Uterus (tissue), 4 donors: ENCODE measurements around the gene AK5. TPM values are rescaled to one million over a fixed set of nuclear protein-coding genes. Genes with fewer than 3 reads are reported as not detected.

ENCODE experiments used
- DNase-seq, 2 donors: peaks; one replicate each; pipeline ENCODE4 v3.0.0-alpha.2; 2019 to 2020
- H3K27ac ChIP-seq, 2 donors: fragments of 200-600 bp; sonication (generic); 1 replicate in 1 of 2; 2 replicates in 1 of 2; pipeline ENCODE4 v1.5.1; 2016 to 2018
- H3K27me3 ChIP-seq, 2 donors: fragments of 200-600 bp; sonication (generic); one replicate each; pipeline ENCODE4 v1.5.1; 2018 to 2019; ENCODE audit warnings: control low read depth in 1 of 2
- H3K36me3 ChIP-seq, 2 donors: fragments of 200-600 bp; sonication (generic); one replicate each; pipeline ENCODE4 v1.5.1; 2019; ENCODE audit warnings: control low read depth in 1 of 2
- H3K4me1 ChIP-seq, 2 donors: fragments of 200-600 bp; sonication (generic); one replicate each; pipeline ENCODE4 v1.5.1; 2018 to 2019; ENCODE audit warnings: control low read depth in 1 of 2
- H3K4me3 ChIP-seq, 2 donors: fragments of 200-600 bp; sonication (generic); 1 replicate in 1 of 2; 2 replicates in 1 of 2; pipeline ENCODE4 v1.5.1; 2018 to 2019; ENCODE audit warnings: mild to moderate bottlenecking in 1 of 2
- H3K9me3 ChIP-seq, 2 donors: fragments of 200-600 bp; sonication (generic); one replicate each; pipeline ENCODE4 v1.5.1; 2019; ENCODE audit warnings: control low read depth in 1 of 2
- POLR2A ChIP-seq, 2 donors: fragments of 450-650 bp; IDR thresholded peaks; one replicate each; pipeline ENCODE4 v1.6.1; 2016; ENCODE audit warnings: antibody characterized with exemption in 2 of 2, mild to moderate bottlenecking in 1 of 2, moderate library complexity in 1 of 2
- intact Hi-C: fragments of 100-400 bp; cut with DNase I; formaldehyde crosslinking; loops from one replicate; pipeline ENCODE4 v1.15.1; 2023; ENCODE audit warnings: low total_unique reads
- total RNA-seq, 4 donors: library from RNA; depleted of rRNA in 3 of 4; stranded (reverse); fragments of >200 nt in 3 of 4; gene quantifications; one replicate each; pipeline versions ENCODE4 v1.1.0 to v1.2.4, GENCODE V29; 2014 to 2023
- TF ChIP-seq, protein P1 (sequence below), 4 experiments: fragments of 200-600 bp in 2 of 4; fragments of 450-650 bp in 2 of 4; sonication (generic) in 2 of 4; IDR thresholded peaks; one replicate each; pipeline ENCODE4 v1.5.1; 2016 to 2019; ENCODE audit warnings: antibody characterized with exemption in 4 of 4, mild to moderate bottlenecking in 2 of 4, moderate library complexity in 1 of 4
- donor health status: DM: yes; HTN: yes; CAD: no.

Gene AK5
- total RNA-seq, 4 donors from 2014 or later: 0.88 to 4.6 TPM; not detected in 2

DNA sequence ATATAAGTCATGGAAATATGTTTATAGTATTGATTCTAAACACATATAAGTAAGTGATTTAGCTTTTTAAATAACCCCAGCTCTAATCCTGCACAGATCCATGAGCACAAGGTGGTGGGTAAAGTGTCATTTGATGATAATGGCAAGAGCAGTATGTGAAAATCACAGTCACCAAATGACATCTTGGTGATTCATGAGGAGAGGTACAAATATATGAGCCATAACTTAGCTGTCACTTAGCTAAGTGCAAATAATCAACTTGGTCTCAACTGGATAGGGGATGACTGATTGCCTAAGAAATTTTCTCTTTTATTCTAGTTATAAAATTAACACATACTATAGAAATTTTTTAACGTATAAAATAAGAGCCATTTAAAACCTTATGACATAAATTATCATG lies 202.5 kb downstream of the AK5 start:
- TF ChIP-seq, protein P1, sequence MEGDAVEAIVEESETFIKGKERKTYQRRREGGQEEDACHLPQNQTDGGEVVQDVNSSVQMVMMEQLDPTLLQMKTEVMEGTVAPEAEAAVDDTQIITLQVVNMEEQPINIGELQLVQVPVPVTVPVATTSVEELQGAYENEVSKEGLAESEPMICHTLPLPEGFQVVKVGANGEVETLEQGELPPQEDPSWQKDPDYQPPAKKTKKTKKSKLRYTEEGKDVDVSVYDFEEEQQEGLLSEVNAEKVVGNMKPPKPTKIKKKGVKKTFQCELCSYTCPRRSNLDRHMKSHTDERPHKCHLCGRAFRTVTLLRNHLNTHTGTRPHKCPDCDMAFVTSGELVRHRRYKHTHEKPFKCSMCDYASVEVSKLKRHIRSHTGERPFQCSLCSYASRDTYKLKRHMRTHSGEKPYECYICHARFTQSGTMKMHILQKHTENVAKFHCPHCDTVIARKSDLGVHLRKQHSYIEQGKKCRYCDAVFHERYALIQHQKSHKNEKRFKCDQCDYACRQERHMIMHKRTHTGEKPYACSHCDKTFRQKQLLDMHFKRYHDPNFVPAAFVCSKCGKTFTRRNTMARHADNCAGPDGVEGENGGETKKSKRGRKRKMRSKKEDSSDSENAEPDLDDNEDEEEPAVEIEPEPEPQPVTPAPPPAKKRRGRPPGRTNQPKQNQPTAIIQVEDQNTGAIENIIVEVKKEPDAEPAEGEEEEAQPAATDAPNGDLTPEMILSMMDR (IDR thresholded peaks at IDR 0.05): no peak
- TF ChIP-seq POLR2A (IDR thresholded peaks at IDR 0.05): no peak
- Histone ChIP-seq H3K27ac (no peak overlapping the region), H3K4me1 (no peaks in the 10 kb centered on the region)

GRCh38 chr1:77484926-77485325 lies 203.1 kb downstream of the AK5 start:
- no peak for DNase-seq
- no peaks in the 10 kb centered on the region for H3K27me3 ChIP-seq
- no peak for TF ChIP-seq POLR2A (IDR thresholded peaks at IDR 0.05)
- TF ChIP-seq, protein P1 (IDR thresholded peaks at IDR 0.05): no peak
- no peaks in the 10 kb centered on the region for H3K4me1 ChIP-seq
- no peaks in the 10 kb centered on the region for H3K36me3 ChIP-seq
- intact Hi-C loops: no loop called here
- no peak overlapping the region for H3K27ac ChIP-seq
- H3K9me3 ChIP-seq: no peaks in the 10 kb centered on the region
- H3K4me3 ChIP-seq: no peak overlapping the region

More for the DNA sequence above, 202.5 kb downstream of the AK5 start:
- H3K27me3 ChIP-seq: no peaks in the 10 kb centered on the region
- no peak for DNase-seq
- intact Hi-C loops: no loop called here
- H3K4me3 ChIP-seq: no peak overlapping the region
- no peaks in the 10 kb centered on the region for H3K36me3 ChIP-seq
- no peaks in the 10 kb centered on the region for H3K9me3 ChIP-seq

DNA sequence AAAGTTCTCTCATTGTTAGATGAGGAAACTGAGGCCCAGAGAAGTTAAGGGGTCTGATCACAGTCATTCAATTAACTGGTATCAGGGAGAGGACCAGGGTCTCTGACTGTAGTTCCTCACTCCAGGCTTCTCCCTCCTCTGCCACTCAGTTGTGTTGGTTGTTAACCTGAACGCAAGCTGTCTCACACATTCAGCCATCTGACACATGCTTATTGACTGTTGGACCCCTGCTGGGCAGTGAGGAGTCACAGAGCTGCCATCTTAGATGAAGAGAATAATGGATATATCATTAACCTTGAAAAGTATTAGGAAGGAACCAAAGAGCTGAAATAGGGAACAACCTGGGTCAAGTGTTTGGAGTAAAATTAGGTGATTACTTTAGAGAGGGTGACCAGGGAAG lies 205.8 kb downstream of the AK5 start:
- Histone ChIP-seq H3K4me3 (no peak overlapping the region), H3K9me3 (no peaks in the 10 kb centered on the region), H3K27me3 (no peaks in the 10 kb centered on the region), H3K36me3 (no peaks in the 10 kb centered on the region), H3K27ac (no peak overlapping the region), H3K4me1 (no peaks in the 10 kb centered on the region)
- DNase-seq: no peak
- intact Hi-C loops: no loop called here
- TF ChIP-seq, protein P1 (IDR thresholded peaks at IDR 0.05): no peak
- TF ChIP-seq POLR2A (IDR thresholded peaks at IDR 0.05): no peak

DNA sequence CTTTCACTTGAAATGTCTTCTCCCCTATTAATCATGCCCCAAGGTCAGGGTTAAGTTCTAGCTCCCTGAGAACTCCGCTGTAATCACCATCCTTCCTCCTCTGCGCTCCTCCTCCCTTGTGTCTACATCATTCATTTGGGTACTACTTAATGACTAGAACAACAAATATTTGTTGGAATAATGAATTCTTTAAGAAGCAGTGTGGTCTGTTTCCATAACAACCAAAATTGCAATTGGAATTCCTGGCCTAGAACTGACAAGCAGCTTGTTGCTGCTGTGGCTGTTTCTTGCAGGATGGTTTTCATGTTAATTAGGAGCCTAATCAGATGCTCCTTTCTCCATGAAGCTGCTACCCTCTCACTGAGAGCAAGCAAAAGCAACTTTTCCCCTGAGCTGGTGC lies 208.1 kb downstream of the AK5 start:
- Histone ChIP-seq H3K4me3 (no peak overlapping the region), H3K27ac (no peak overlapping the region), H3K4me1 (no peaks in the 10 kb centered on the region), H3K36me3 (no peaks in the 10 kb centered on the region), H3K27me3 (no peaks in the 10 kb centered on the region), H3K9me3 (no peaks in the 10 kb centered on the region)
- intact Hi-C loops: no loop called here
- no peak for DNase-seq
- no peak for TF ChIP-seq POLR2A (IDR thresholded peaks at IDR 0.05)
- TF ChIP-seq, protein P1 (IDR thresholded peaks at IDR 0.05): no peak

GRCh38 chr1:77494026-77494425 lies 212.2 kb downstream of the AK5 start:
- intact Hi-C loops: no loop called here
- DNase-seq: no peak
- H3K9me3 ChIP-seq: no peaks in the 10 kb centered on the region
- H3K27me3 ChIP-seq: no peaks in the 10 kb centered on the region
- no peak overlapping the region for H3K4me3 ChIP-seq
- H3K4me1 ChIP-seq: no peaks in the 10 kb centered on the region
- H3K36me3 ChIP-seq: no peaks in the 10 kb centered on the region
- no peak for TF ChIP-seq POLR2A (IDR thresholded peaks at IDR 0.05)
- TF ChIP-seq, protein P1 (IDR thresholded peaks at IDR 0.05): no peak
- no peak overlapping the region for H3K27ac ChIP-seq
